Lung (tissue), 12 donors: Measurements from ENCODE around the gene PRMT7. TPM values are rescaled to one million over a fixed set of nuclear protein-coding genes. Genes with fewer than 3 reads are reported as not detected.

ENCODE experiments used
- ATAC-seq: fragments of 200-7000 bp; cut with Tn5 transposase; one replicate; pipeline ENCODE4 v1.9.1; 2020; ENCODE audit warnings: moderate number of reproducible peaks; ENCODE audit not compliant: insufficient read depth, low FRiP score
- DNase-seq, 3 donors: peaks; one replicate each; pipeline ENCODE4 v3.0.0-alpha.2; 2013 to 2017
- H3K27ac ChIP-seq, 2 donors: one replicate each; pipeline ENCODE4 v1.5.1; 2013; ENCODE audit warnings: mild to moderate bottlenecking in 2 of 2, moderate library complexity in 2 of 2, control low read depth in 1 of 2, inconsistent platforms in 1 of 2, low read depth in 1 of 2, low read length in 1 of 2
- H3K27me3 ChIP-seq, 3 donors: one replicate each; pipeline ENCODE4 v1.5.1; 2013; ENCODE audit warnings: low read length in 2 of 3; ENCODE audit not compliant: control insufficient read depth in 3 of 3, insufficient read depth in 3 of 3
- H3K36me3 ChIP-seq, 4 donors: one replicate each; pipeline ENCODE4 v1.5.1; 2013; ENCODE audit warnings: low read length in 4 of 4, mild to moderate bottlenecking in 1 of 4, moderate library complexity in 1 of 4; ENCODE audit not compliant: control insufficient read depth in 4 of 4, insufficient read depth in 4 of 4
- H3K4me1 ChIP-seq, 5 donors: one replicate each; pipeline ENCODE4 v1.5.1; 2013; ENCODE audit warnings: low read length in 5 of 5, mild to moderate bottlenecking in 2 of 5, moderate library complexity in 1 of 5; ENCODE audit not compliant: control insufficient read depth in 5 of 5, insufficient read depth in 5 of 5
- H3K4me3 ChIP-seq: one replicate; pipeline ENCODE4 v1.5.1; 2013; ENCODE audit warnings: mild to moderate bottlenecking, control low read depth, moderate library complexity
- H3K9ac ChIP-seq, 2 donors: one replicate each; pipeline ENCODE4 v1.5.1; 2013; ENCODE audit warnings: low read length in 2 of 2, control low read depth in 1 of 2; ENCODE audit not compliant: insufficient read depth in 1 of 2
- H3K9me3 ChIP-seq, 4 donors: one replicate each; pipeline ENCODE4 v1.5.1; 2013; ENCODE audit warnings: low read length in 3 of 4, mild to moderate bottlenecking in 1 of 4, moderate library complexity in 1 of 4; ENCODE audit not compliant: control insufficient read depth in 4 of 4, insufficient read depth in 3 of 4
- WGBS, 2 donors: extraction: QIAGEN DNeasy Blood & Tissue Kit; methylation state at CpG; one replicate each; pipeline ENCODE4 v1.1.7; 2013; 5-methylcytosine and 5-hydroxymethylcytosine counted together
- polyA plus RNA-seq, 2 donors: library from polyadenylated mRNA; stranded (reverse); fragments of 200-250 nt; gene quantifications; one replicate each; pipeline ENCODE4 v1.2.1, GENCODE V29; 2013
- total RNA-seq, 2 donors: library from RNA; depleted of rRNA in 1 of 2; stranded (reverse); fragments of >200 nt in 1 of 2; gene quantifications; one replicate each; pipeline ENCODE4 v1.2.1, GENCODE V29; 2014 to 2021
- TF ChIP-seq, protein P1 (sequence below): IDR thresholded peaks from 2 replicates; pipeline ENCODE4 v1.5.1; 2012; ENCODE audit warnings: mild to moderate bottlenecking; ENCODE audit errors: control extremely low read depth, extremely low read depth
- donor health status: control.
- donor health status: control.
- donor health status: Bipolar disorder and iron deficiency.
- donor health status: healthy.
- donor health status: DM: yes; HTN: yes; CAD: no.

PRMT7 gene
- total and polyA plus RNA-seq, 4 donors, result 20.3 to 55.5 (median 38.4) TPM

GRCh38 chr16:68380348-68380670 is 69.5 kb downstream of the PRMT7 start:
- Histone ChIP-seq H3K4me1 (peaks cover 0 to 4% (median 0%) of the 10 kb centered on the region in 5 donors), H3K36me3 (no peaks in the 10 kb centered on the region), H3K9me3 (no peaks in the 10 kb centered on the region), H3K4me3 (no peak overlapping the region), H3K27ac (no peak overlapping the region), H3K27me3 (no peaks in the 10 kb centered on the region), H3K9ac (no peak overlapping the region)
- 92 to 96% methylated on average over 5 of the region's 5 CpGs for WGBS, 2 donors
- TF ChIP-seq, protein P1, sequence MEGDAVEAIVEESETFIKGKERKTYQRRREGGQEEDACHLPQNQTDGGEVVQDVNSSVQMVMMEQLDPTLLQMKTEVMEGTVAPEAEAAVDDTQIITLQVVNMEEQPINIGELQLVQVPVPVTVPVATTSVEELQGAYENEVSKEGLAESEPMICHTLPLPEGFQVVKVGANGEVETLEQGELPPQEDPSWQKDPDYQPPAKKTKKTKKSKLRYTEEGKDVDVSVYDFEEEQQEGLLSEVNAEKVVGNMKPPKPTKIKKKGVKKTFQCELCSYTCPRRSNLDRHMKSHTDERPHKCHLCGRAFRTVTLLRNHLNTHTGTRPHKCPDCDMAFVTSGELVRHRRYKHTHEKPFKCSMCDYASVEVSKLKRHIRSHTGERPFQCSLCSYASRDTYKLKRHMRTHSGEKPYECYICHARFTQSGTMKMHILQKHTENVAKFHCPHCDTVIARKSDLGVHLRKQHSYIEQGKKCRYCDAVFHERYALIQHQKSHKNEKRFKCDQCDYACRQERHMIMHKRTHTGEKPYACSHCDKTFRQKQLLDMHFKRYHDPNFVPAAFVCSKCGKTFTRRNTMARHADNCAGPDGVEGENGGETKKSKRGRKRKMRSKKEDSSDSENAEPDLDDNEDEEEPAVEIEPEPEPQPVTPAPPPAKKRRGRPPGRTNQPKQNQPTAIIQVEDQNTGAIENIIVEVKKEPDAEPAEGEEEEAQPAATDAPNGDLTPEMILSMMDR, result no peak
- DNase-seq, result no peak
- ATAC-seq, result no peak

DNA sequence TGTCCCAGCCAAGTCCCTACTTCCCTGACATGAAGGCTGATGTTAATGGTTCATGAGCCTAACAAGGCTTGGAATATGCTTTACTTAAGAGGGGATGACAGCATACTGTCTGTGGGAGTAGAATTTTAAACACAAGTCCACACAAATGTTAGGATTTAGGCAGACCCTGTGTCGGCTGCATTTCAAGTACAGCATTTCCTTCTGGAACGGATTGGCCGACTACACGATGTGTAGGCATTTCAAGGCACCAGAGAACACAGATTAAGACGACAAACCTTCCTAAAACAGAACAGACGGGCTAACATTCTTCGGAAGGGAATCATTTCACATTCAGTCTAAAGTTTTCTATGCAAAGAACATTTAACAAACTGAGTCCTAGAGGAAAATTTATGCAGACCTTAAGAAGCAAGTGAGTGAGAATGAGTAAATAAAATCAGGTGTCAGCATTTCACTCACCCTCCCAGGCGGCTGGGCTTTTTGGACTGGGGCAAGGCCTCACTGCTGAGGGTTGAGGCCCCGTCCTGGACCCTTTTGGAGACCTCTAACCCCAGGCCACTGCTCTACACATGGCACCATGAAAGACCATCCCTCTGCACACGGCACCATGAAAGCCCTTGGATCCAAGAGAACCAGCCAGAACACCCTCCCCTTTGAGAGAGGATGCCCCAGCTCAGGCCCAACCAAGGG is 70.0 kb downstream of the PRMT7 start:
- Histone ChIP-seq H3K36me3 (no peaks in the 10 kb centered on the region), H3K4me1 (peaks cover 0 to 4% (median 0%) of the 10 kb centered on the region in 5 donors), H3K27me3 (no peaks in the 10 kb centered on the region), H3K9ac (no peak overlapping the region), H3K9me3 (no peaks in the 10 kb centered on the region), H3K27ac (no peak overlapping the region), H3K4me3 (no peak overlapping the region)
- WGBS, 2 donors, result 92 to 94% methylated on average over 10 of the region's 10 CpGs
- ATAC-seq (no peak), DNase-seq (no peak)
- TF ChIP-seq, protein P1, result no peak

GRCh38 chr16:68381363-68381724 is 70.5 kb downstream of the PRMT7 start:
- no peaks in the 10 kb centered on the region for H3K36me3 ChIP-seq
- H3K27ac ChIP-seq, result no peak overlapping the region
- no peak overlapping the region for H3K4me3 ChIP-seq
- no peaks in the 10 kb centered on the region for H3K27me3 ChIP-seq
- TF ChIP-seq, protein P1, result no peak
- no peaks in the 10 kb centered on the region for H3K9me3 ChIP-seq
- DNase-seq (no peak), ATAC-seq (no peak)
- 85 to 86% methylated on average over 7 of the region's 7 CpGs for WGBS, 2 donors
- H3K4me1 ChIP-seq, result peaks cover 0 to 4% (median 0%) of the 10 kb centered on the region in 5 donors
- no peak overlapping the region for H3K9ac ChIP-seq

DNA sequence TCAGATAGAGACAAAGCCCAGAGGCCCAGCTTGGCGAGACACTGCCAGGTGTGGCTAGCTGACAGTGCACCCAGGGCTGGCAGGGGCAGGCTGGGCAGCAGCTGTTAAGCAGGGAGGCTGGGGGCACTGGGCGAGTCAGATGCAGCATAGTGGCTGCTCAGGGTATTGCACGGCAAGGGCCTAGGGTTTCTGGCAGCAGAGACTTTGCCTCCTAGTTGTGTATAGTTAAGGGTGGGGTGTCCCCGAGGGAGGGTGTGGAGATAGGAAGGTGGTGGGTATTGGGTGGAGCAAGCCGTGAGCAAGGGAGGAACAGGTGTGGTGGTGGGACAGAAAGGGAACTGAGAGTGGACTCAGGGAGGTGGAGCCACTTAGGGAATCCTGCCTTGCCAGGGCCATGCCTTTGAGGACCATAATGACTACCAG is 71.5 kb downstream of the PRMT7 start:
- Histone ChIP-seq H3K4me3 (no peak overlapping the region), H3K9me3 (no peaks in the 10 kb centered on the region), H3K27ac (no peak overlapping the region), H3K27me3 (no peaks in the 10 kb centered on the region), H3K4me1 (peaks cover 0 to 4% (median 0%) of the 10 kb centered on the region in 5 donors), H3K36me3 (no peaks in the 10 kb centered on the region), H3K9ac (no peak overlapping the region)
- DNase-seq (no peak), ATAC-seq (no peak)
- WGBS, 2 donors, result 74 to 82% methylated on average over 5 of the region's 5 CpGs
- TF ChIP-seq, protein P1, result no peak
